ENCODE results near the gene PLAC8L1. TPM values are rescaled to one million over a fixed set of nuclear protein-coding genes. Genes with fewer than 3 reads are reported as not detected.

PLAC8L1 gene
- total RNA-seq, 1 experiment from 2014 or later: 0.52 TPM

- Histone ChIP-seq H4K8ac (replicated peaks; ENCODE audit: insufficient read length, low read depth, low read length) (no peak overlapping the region), H2BK12ac (ENCODE audit: insufficient read length, low read depth, low read length) (no peak overlapping the region), H2BK20ac (ENCODE audit: low read depth, low read length, poor library complexity, severe bottlenecking) (no peak overlapping the region), H3K9me3 (ENCODE audit: control insufficient read depth, low read depth, low read length) (no peaks in the 10 kb centered on the region), H3K4ac (ENCODE audit: low read depth, low read length) (no peak overlapping the region), H2BK5ac (ENCODE audit: insufficient read length, low read length) (no peak overlapping the region), H3K14ac (ENCODE audit: insufficient read depth, low read length) (no peak overlapping the region), H3K27ac (ENCODE audit: insufficient read length, low read depth, low read length) (no peak overlapping the region), H3K4me1 (ENCODE audit: insufficient read depth, low read length) (no peaks in the 10 kb centered on the region), H3K23ac (ENCODE audit: insufficient read length, low read depth, low read length) (no peak overlapping the region), H3K56ac (ENCODE audit: insufficient read length, low read depth, low read length) (no peak overlapping the region), H3K9ac (ENCODE audit: extremely low read depth, insufficient read length, low read length) (no peak overlapping the region), H3K79me2 (ENCODE audit: insufficient read depth, low read length) (no peaks in the 10 kb centered on the region), H4K5ac (ENCODE audit: insufficient read length, low read depth, low read length) (no peak overlapping the region), H3K4me2 (ENCODE audit: insufficient read depth, insufficient read length, low read length) (no peak overlapping the region), H2AK5ac (ENCODE audit: insufficient read length, low read length) (no peak overlapping the region), H2AFZ (ENCODE audit: low read length) (no peak overlapping the region), H4K20me1 (ENCODE audit: control insufficient read depth, insufficient read depth, insufficient read length) (no peaks in the 10 kb centered on the region), H3K27me3 (ENCODE audit: insufficient read depth, low read length) (no peaks in the 10 kb centered on the region), H3T11ph (ENCODE audit: low read length) (no peak overlapping the region), H2BK120ac (ENCODE audit: low read depth, low read length, poor library complexity, severe bottlenecking) (no peak overlapping the region), H3K79me1 (ENCODE audit: insufficient read depth, low read depth, low read length, poor library complexity, severe bottlenecking) (no peaks in the 10 kb centered on the region), H3K23me2 (ENCODE audit: insufficient read length, low read depth, low read length, poor library complexity, severe bottlenecking) (no peaks in the 10 kb centered on the region), H4K91ac (ENCODE audit: insufficient read length, low read depth, low read length) (no peak overlapping the region), H3K18ac (ENCODE audit: insufficient read length, low read depth, low read length) (no peak overlapping the region), H2BK15ac (ENCODE audit: low read depth, low read length) (no peak overlapping the region)
- TF ChIP-seq CTCF (conservative IDR thresholded peaks at IDR 0.05): no peak
- no CpG with 5 or more reads among the region's 5 CpGs for WGBS (ENCODE audit: extremely low coverage, insufficient read length, low lambda C conversion rate)
- H3K4me3 Mint-ChIP-seq: no peak overlapping the region
- peaks cover 10 to 12% of the 10 kb centered on the region in 2 experiments for H3K4me1 Mint-ChIP-seq
- DNase-seq: no peak
- no peaks in the 10 kb centered on the region for H3K36me3 Mint-ChIP-seq (ENCODE audit: insufficient read depth in 1 of 3, low read depth in 3 of 3)
- H3K27ac Mint-ChIP-seq: peak overlapping the region in 1 of 3 experiments; percentile 47; a peak in 2 of 7 replicates
- H3K27me3 Mint-ChIP-seq (ENCODE audit: low read depth): no peaks in the 10 kb centered on the region
- H3K9me3 Mint-ChIP-seq: no peaks in the 10 kb centered on the region
Measured at GRCh38 chr5:146050086-146050485, 55.3 kb downstream of the PLAC8L1 start.
